A204.1 (cell line): ENCODE results near the gene CRYGN.

ENCODE experiments used
- FAIRE-seq: peaks from 2 replicates; lab custom pipeline; 2012; peaks lifted over from hg19 to GRCh38; lab: Jason Lieb, UNC

The CRYGN gene

GRCh38 chr7:151405588-151405987 lies 34.4 kb downstream of the CRYGN start:
- no peak for FAIRE-seq

GRCh38 chr7:151405056-151405455 lies 34.9 kb downstream of the CRYGN start:
- FAIRE-seq, result no peak

GRCh38 chr7:151404216-151405011 lies 35.5 kb downstream of the CRYGN start:
- FAIRE-seq, result no peak

GRCh38 chr7:151403764-151404163 lies 36.2 kb downstream of the CRYGN start:
- FAIRE-seq, result no peak

- no peak for FAIRE-seq
Observed at GRCh38 chr7:151402029-151402835, 37.7 kb downstream of the CRYGN start.

- no peak for FAIRE-seq
Observed at GRCh38 chr7:151400626-151401315, 39.2 kb downstream of the CRYGN start.

- no peak for FAIRE-seq
Observed at GRCh38 chr7:151399906-151400305, 40.0 kb downstream of the CRYGN start.

GRCh38 chr7:151399305-151399601 lies 40.7 kb downstream of the CRYGN start:
- no peak for FAIRE-seq

- FAIRE-seq, result no peak
Observed at GRCh38 chr7:151398446-151399304, 41.3 kb downstream of the CRYGN start.

GRCh38 chr7:151397026-151397425 lies 42.9 kb downstream of the CRYGN start:
- FAIRE-seq, result no peak

- no peak for FAIRE-seq
Observed at GRCh38 chr7:151396328-151396970, 43.5 kb downstream of the CRYGN start.

GRCh38 chr7:151395036-151395367 lies 44.9 kb downstream of the CRYGN start:
- no peak for FAIRE-seq

GRCh38 chr7:151394076-151395035 lies 45.6 kb downstream of the CRYGN start:
- FAIRE-seq, result no peak

- no peak for FAIRE-seq
Observed at GRCh38 chr7:151393031-151393977, 46.6 kb downstream of the CRYGN start.

- no peak for FAIRE-seq
Observed at GRCh38 chr7:151392426-151392825, 47.5 kb downstream of the CRYGN start.

GRCh38 chr7:151392002-151392401 lies 47.9 kb downstream of the CRYGN start:
- no peak for FAIRE-seq

GRCh38 chr7:151391358-151391730 lies 48.6 kb downstream of the CRYGN start:
- no peak for FAIRE-seq

GRCh38 chr7:151390598-151391357 lies 49.2 kb downstream of the CRYGN start:
- no peak for FAIRE-seq
